ENCODE data around the gene DPRX.

The DPRX gene

GRCh38 chr19:53624771-53625545, 6.8 kb upstream of the DPRX start:
- no peaks in the 10 kb centered on the region for H3F3A ChIP-seq (ENCODE audit: insufficient read depth, low read length)
- no peaks in the 10 kb centered on the region for H3K79me2 ChIP-seq (ENCODE audit: low read length)
- H3K36me3 ChIP-seq (replicated peaks; ENCODE audit: insufficient read depth, low read length), result no peaks in the 10 kb centered on the region
- no peak overlapping the region for H2AFZ ChIP-seq (ENCODE audit: low read length)
- H4K20me1 ChIP-seq (ENCODE audit: insufficient read depth, low read length), result no peaks in the 10 kb centered on the region
- no peaks in the 10 kb centered on the region for H3K9me3 ChIP-seq (replicated peaks; ENCODE audit: insufficient read depth, low read length)
- no peaks in the 10 kb centered on the region for H3K4me1 ChIP-seq (ENCODE audit: low read length)
- H3K4me3 ChIP-seq (ENCODE audit: low read length), result no peak overlapping the region
- TF ChIP-seq EZH2 (optimal IDR thresholded peaks at IDR 0.05; ENCODE audit: low read depth, low read length), result no peak
- TF ChIP-seq CTCF (IDR thresholded peaks at IDR 0.05; ENCODE audit: low read length), result no peak
- TF ChIP-seq EZH2phosphoT487 (IDR thresholded peaks at IDR 0.05; ENCODE audit: low read length), result no peak
- H3K9me2 ChIP-seq (replicated peaks; ENCODE audit: insufficient read depth, low read length), result no peaks in the 10 kb centered on the region
- H3K27me3 ChIP-seq (replicated peaks; ENCODE audit: insufficient read depth, low read length), result no peaks in the 10 kb centered on the region
- H3K4me2 ChIP-seq (ENCODE audit: low read depth, low read length), result no peak overlapping the region
- no peak overlapping the region for H3K27ac ChIP-seq (ENCODE audit: low read length)
- no peak for DNase-seq
- H3K9ac ChIP-seq (ENCODE audit: low read length), result no peak overlapping the region

- Histone ChIP-seq H3K4me3 (ENCODE audit: low read length) (no peak overlapping the region), H3K36me3 (replicated peaks; ENCODE audit: insufficient read depth, low read length) (no peaks in the 10 kb centered on the region), H3K4me1 (ENCODE audit: low read length) (no peaks in the 10 kb centered on the region), H3K9me3 (replicated peaks; ENCODE audit: insufficient read depth, low read length) (no peaks in the 10 kb centered on the region), H3K9ac (ENCODE audit: low read length) (no peak overlapping the region), H3K27ac (ENCODE audit: low read length) (no peak overlapping the region), H3F3A (ENCODE audit: insufficient read depth, low read length) (no peaks in the 10 kb centered on the region), H4K20me1 (ENCODE audit: insufficient read depth, low read length) (no peaks in the 10 kb centered on the region), H2AFZ (ENCODE audit: low read length) (no peak overlapping the region), H3K4me2 (ENCODE audit: low read depth, low read length) (no peak overlapping the region), H3K9me2 (replicated peaks; ENCODE audit: insufficient read depth, low read length) (no peaks in the 10 kb centered on the region), H3K27me3 (replicated peaks; ENCODE audit: insufficient read depth, low read length) (no peaks in the 10 kb centered on the region), H3K79me2 (ENCODE audit: low read length) (no peaks in the 10 kb centered on the region)
- no peak for DNase-seq
- no peak for TF ChIP-seq EZH2phosphoT487 (IDR thresholded peaks at IDR 0.05; ENCODE audit: low read length)
Measured at GRCh38 chr19:53626486-53626885, 5.3 kb upstream of the DPRX start.

GRCh38 chr19:53626976-53627375, 4.8 kb upstream of the DPRX start:
- Histone ChIP-seq H3K79me2 (ENCODE audit: low read length) (no peaks in the 10 kb centered on the region), H3K27ac (ENCODE audit: low read length) (no peak overlapping the region), H3K9me2 (replicated peaks; ENCODE audit: insufficient read depth, low read length) (no peaks in the 10 kb centered on the region), H3K4me3 (ENCODE audit: low read length) (no peak overlapping the region), H3K27me3 (replicated peaks; ENCODE audit: insufficient read depth, low read length) (no peaks in the 10 kb centered on the region), H3K4me2 (ENCODE audit: low read depth, low read length) (no peak overlapping the region), H3K36me3 (replicated peaks; ENCODE audit: insufficient read depth, low read length) (no peaks in the 10 kb centered on the region), H3K9me3 (replicated peaks; ENCODE audit: insufficient read depth, low read length) (no peaks in the 10 kb centered on the region), H3K9ac (ENCODE audit: low read length) (no peak overlapping the region), H3K4me1 (ENCODE audit: low read length) (no peaks in the 10 kb centered on the region), H2AFZ (ENCODE audit: low read length) (no peak overlapping the region), H4K20me1 (ENCODE audit: insufficient read depth, low read length) (no peaks in the 10 kb centered on the region), H3F3A (ENCODE audit: insufficient read depth, low read length) (no peaks in the 10 kb centered on the region)
- TF ChIP-seq CTCF (IDR thresholded peaks at IDR 0.05; ENCODE audit: low read length) (no peak), EZH2phosphoT487 (IDR thresholded peaks at IDR 0.05; ENCODE audit: low read length) (no peak)
- DNase-seq, result no peak

- no peaks in the 10 kb centered on the region for H3K36me3 ChIP-seq (replicated peaks; ENCODE audit: insufficient read depth, low read length)
- DNase-seq, result no peak
- no peak overlapping the region for H3K27ac ChIP-seq (ENCODE audit: low read length)
- no peaks in the 10 kb centered on the region for H3F3A ChIP-seq (ENCODE audit: insufficient read depth, low read length)
- H3K4me3 ChIP-seq (ENCODE audit: low read length), result no peak overlapping the region
- no peaks in the 10 kb centered on the region for H3K27me3 ChIP-seq (replicated peaks; ENCODE audit: insufficient read depth, low read length)
- H2AFZ ChIP-seq (ENCODE audit: low read length), result no peak overlapping the region
- H3K4me1 ChIP-seq (ENCODE audit: low read length), result no peaks in the 10 kb centered on the region
- H3K4me2 ChIP-seq (ENCODE audit: low read depth, low read length), result no peak overlapping the region
- no peak overlapping the region for H3K9ac ChIP-seq (ENCODE audit: low read length)
- TF ChIP-seq EZH2 (optimal IDR thresholded peaks at IDR 0.05; ENCODE audit: low read depth, low read length) (no peak), CTCF (IDR thresholded peaks at IDR 0.05; ENCODE audit: low read length) (no peak), EZH2phosphoT487 (IDR thresholded peaks at IDR 0.05; ENCODE audit: low read length) (no peak)
- H3K79me2 ChIP-seq (ENCODE audit: low read length), result no peaks in the 10 kb centered on the region
- no peaks in the 10 kb centered on the region for H3K9me2 ChIP-seq (replicated peaks; ENCODE audit: insufficient read depth, low read length)
- H4K20me1 ChIP-seq (ENCODE audit: insufficient read depth, low read length), result no peaks in the 10 kb centered on the region
- H3K9me3 ChIP-seq (replicated peaks; ENCODE audit: insufficient read depth, low read length), result no peaks in the 10 kb centered on the region
Measured at GRCh38 chr19:53634768-53635167, 3.0 kb downstream of the DPRX start.
